Ectodermal cell (in vitro differentiated cells): ENCODE results near the gene XIRP1.

Experiments used
- H3K27ac ChIP-seq: 2 replicates; pipeline ENCODE4 v1.7.0; 2013; ENCODE audit warnings: mild to moderate bottlenecking, low read depth, low read length; ENCODE audit not compliant: insufficient read depth, poor library complexity, severe bottlenecking
- H3K27me3 ChIP-seq: 2 replicates; pipeline ENCODE4 v1.7.0; 2013; ENCODE audit warnings: mild to moderate bottlenecking, low read length; ENCODE audit not compliant: insufficient read depth, control insufficient read depth, poor library complexity, severe bottlenecking
- H3K36me3 ChIP-seq: one replicate; pipeline ENCODE4 v1.7.0; 2013; ENCODE audit warnings: low read length; ENCODE audit not compliant: control insufficient read depth, insufficient read depth
- H3K4me1 ChIP-seq: one replicate; pipeline ENCODE4 v1.7.0; 2013; ENCODE audit warnings: low read length; ENCODE audit not compliant: control insufficient read depth, insufficient read depth
- H3K4me3 ChIP-seq: 2 replicates; pipeline ENCODE4 v1.7.0; 2013; ENCODE audit warnings: low read depth, low read length, control low read depth; ENCODE audit not compliant: insufficient read depth
- H3K9me3 ChIP-seq: 2 replicates; pipeline ENCODE4 v1.7.0; 2013; ENCODE audit warnings: mild to moderate bottlenecking, low read length, moderate library complexity; ENCODE audit not compliant: control insufficient read depth
- WGBS, 2 experiments: methylation state at CpG; one replicate each; pipeline ENCODE4 v1.1.7; 2013; ENCODE audit warnings: missing lambda C conversion rate in 2 of 2; 5-methylcytosine and 5-hydroxymethylcytosine counted together

The XIRP1 gene

DNA sequence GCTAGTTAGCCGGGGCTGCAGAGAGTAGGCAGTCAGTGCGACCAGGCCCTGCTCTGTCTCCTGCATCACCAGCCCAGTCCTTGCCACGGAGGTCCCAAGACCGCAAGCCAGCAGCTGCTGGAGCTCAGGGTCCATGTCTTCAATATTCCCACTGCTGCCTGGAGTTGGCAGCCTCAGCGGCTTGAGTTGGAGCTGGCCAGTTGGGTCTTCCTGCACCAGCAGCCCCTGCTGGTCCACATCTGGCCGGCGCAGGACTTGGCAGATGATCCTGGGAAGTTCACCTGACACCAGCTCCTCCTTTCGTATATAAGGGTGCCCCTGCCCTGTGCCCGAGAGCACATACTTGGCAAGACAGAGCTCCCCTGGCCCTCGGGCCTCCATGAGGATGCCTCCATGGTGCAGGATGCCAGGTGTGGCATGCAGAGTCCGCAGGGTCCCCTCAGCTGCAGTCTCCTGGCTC lies 5.7 kb downstream of the XIRP1 start:
- Histone ChIP-seq H3K4me3 (no peak overlapping the region), H3K9me3 (no peaks in the 10 kb centered on the region), H3K4me1 (no peaks in the 10 kb centered on the region), H3K36me3 (no peaks in the 10 kb centered on the region), H3K27me3 (no peaks in the 10 kb centered on the region), H3K27ac (no peak overlapping the region)
- 91 to 92% methylated on average over 11 of the region's 11 CpGs for WGBS, 2 experiments

GRCh38 chr3:39185959-39186691 lies 6.3 kb downstream of the XIRP1 start:
- Histone ChIP-seq H3K27ac (no peak overlapping the region), H3K9me3 (no peaks in the 10 kb centered on the region), H3K4me1 (no peaks in the 10 kb centered on the region), H3K4me3 (no peak overlapping the region), H3K36me3 (no peaks in the 10 kb centered on the region), H3K27me3 (no peaks in the 10 kb centered on the region)
- 92 to 93% methylated on average over 14 of the region's 14 CpGs for WGBS, 2 experiments

DNA sequence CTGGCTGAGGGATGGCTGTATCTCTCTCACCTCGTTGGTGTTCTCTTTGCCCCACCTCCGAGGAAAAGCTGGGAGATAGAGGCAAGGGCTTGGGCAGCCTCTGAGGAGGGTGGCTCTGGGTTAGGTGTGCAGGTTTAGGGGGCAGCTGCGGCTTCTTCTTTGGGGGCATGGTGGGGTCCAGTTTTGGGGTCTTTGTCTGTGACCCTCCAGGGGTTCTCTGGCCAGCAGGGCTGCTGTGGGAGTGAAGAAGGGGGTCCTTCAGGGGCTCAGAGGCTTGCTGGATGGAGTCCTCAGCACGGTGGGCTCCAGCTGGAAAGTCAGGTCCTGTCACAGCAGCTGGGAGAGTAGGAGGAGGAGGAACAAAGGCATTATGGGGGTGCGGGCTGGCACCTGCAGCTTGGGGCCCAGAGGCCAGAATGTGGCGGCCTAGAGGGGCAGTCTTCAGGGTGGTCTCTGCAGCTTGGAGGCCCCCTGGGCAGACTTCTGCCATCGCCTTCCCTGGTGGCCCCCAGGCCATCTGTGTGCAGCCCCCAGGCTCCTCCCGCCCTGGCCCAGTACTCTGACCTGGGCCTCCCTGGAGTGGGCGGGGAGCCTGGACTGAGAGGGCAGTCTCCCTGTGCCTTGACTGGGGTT lies 7.0 kb downstream of the XIRP1 start:
- no peaks in the 10 kb centered on the region for H3K36me3 ChIP-seq
- H3K27ac ChIP-seq: no peak overlapping the region
- H3K4me3 ChIP-seq: no peak overlapping the region
- H3K9me3 ChIP-seq: no peaks in the 10 kb centered on the region
- 92 to 93% methylated on average over 9 of the region's 9 CpGs for WGBS, 2 experiments
- peaks cover 1% of the 10 kb centered on the region for H3K4me1 ChIP-seq
- H3K27me3 ChIP-seq: no peaks in the 10 kb centered on the region

GRCh38 chr3:39184968-39185285 lies 7.5 kb downstream of the XIRP1 start:
- H3K4me1 ChIP-seq: peaks cover 6% of the 10 kb centered on the region
- no peaks in the 10 kb centered on the region for H3K9me3 ChIP-seq
- no peak overlapping the region for H3K27ac ChIP-seq
- no peaks in the 10 kb centered on the region for H3K36me3 ChIP-seq
- no peak overlapping the region for H3K4me3 ChIP-seq
- peaks cover 3% of the 10 kb centered on the region for H3K27me3 ChIP-seq
- 94% methylated on average over 4 of the region's 4 CpGs for WGBS, 2 experiments

DNA sequence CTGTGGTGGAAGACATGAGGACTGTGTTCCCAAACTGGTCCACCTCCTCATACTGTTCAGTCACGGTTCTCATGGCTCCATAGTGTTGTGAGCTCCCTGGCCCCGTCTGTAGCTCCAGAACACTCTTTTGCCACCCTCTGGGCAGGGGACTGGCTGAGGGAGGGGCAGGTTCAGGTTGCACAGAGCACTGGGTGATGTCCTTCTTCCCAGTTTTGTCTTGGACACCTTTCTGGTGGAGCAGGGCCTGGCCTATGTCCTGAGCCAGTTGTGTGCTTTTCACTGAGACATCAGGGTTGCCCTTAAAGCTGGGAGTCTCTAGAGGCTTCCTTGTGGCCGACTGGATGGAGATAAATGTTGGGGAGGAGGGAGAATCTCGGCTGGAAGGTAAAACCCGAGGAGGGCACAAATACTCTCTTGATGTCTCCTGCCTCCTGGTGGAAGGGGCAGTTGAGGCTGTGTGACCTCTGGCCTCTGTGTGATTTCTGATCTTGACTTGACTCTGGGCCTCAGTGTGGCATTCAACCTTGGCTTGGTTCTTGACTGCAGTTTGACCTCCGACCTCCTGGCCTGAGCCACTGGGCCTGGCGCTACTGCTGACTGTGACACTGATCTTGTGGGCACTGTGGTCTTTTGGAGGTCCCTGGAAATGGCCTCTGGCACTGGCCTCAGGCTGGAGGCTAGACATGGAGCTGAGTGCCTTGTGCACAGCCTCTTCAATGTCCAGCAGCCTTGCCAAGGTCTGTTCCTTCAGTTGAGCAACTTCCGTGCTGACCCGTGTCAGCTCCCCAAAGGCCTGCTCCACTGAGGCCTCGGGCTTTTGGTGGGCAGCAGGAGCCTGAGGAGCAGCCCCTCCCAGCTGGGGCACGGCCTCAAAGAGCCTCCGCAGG lies 8.1 kb downstream of the XIRP1 start:
- Histone ChIP-seq H3K4me1 (peaks cover 11% of the 10 kb centered on the region), H3K27me3 (peaks cover 9% of the 10 kb centered on the region), H3K9me3 (no peaks in the 10 kb centered on the region), H3K36me3 (no peaks in the 10 kb centered on the region), H3K27ac (no peak overlapping the region), H3K4me3 (no peak overlapping the region)
- WGBS, 2 experiments: 90 to 93% methylated on average over 12 of the region's 12 CpGs

DNA sequence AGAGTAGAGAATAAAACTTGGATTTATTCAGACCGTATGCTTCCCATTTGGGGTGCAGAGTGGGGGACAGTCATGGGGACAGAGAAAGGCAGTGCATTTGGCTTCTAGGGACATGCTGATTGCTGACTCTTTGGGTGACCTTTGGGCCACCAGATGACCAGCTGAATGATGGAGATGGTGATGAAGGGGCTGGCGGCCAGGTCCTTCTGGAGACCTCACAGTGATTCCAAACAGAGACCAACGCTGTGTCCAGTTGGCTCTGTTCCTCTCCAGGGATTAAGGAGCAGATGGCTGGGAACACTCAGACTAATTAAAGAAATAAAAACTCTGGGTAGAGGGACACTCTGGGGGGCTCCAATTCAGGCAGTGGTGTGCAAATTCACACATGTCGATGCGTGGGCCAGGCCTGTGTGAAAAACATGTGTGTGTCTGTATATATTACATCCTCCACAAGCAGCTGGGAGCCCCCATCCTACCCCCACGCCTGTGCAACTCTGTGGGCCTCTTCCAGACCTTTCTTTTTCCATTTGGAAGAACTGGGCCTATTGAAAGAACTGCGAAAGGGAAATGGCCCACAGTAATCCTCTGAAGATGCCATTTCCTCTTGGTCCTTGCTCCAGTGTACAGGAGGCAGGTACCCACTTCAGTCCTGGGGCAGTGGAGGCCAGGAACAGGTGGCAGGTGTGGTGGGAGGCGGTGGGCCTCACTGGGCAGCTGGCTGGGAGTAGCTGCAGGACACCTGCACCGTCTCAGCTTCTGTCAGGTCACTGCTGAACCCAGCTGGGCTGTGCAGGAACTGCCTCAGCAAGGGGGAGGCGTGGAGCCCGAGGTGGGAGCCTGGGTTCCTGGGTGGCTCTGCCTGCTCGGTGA lies 8.9 kb downstream of the XIRP1 start:
- no peaks in the 10 kb centered on the region for H3K9me3 ChIP-seq
- H3K27me3 ChIP-seq: peaks cover 16% of the 10 kb centered on the region
- no peaks in the 10 kb centered on the region for H3K36me3 ChIP-seq
- H3K4me3 ChIP-seq: no peak overlapping the region
- no peak overlapping the region for H3K27ac ChIP-seq
- 94 to 95% methylated on average over 10 to 12 of the region's 12 CpGs for WGBS, 2 experiments
- peaks cover 16% of the 10 kb centered on the region for H3K4me1 ChIP-seq

GRCh38 chr3:39181408-39182335 lies 10.7 kb downstream of the XIRP1 start:
- WGBS, 2 experiments: 90 to 93% methylated on average over 6 to 7 of the region's 7 CpGs
- H3K36me3 ChIP-seq: no peaks in the 10 kb centered on the region

GRCh38 chr3:39180546-39181346 lies 11.6 kb downstream of the XIRP1 start:
- Histone ChIP-seq H3K4me3 (peak overlapping the region; percentile 46), H3K9me3 (no peaks in the 10 kb centered on the region), H3K36me3 (no peaks in the 10 kb centered on the region), H3K4me1 (peaks cover 21% of the 10 kb centered on the region), H3K27me3 (peaks cover 16% of the 10 kb centered on the region), H3K27ac (peak overlapping the region; percentile 18)
- WGBS, 2 experiments: 2% methylated on average over 64 of the region's 64 CpGs

More at GRCh38 chr3:39181408-39182335, 10.7 kb downstream of the XIRP1 start:
- Histone ChIP-seq H3K27ac (no peak overlapping the region), H3K4me1 (peaks cover 21% of the 10 kb centered on the region), H3K27me3 (peaks cover 16% of the 10 kb centered on the region), H3K4me3 (no peak overlapping the region), H3K9me3 (no peaks in the 10 kb centered on the region)
